ENCODE data around the gene IGFBP1. TPM values are rescaled to one million over a fixed set of nuclear protein-coding genes. Genes with fewer than 3 reads are reported as not detected.

Gene IGFBP1
- polyA plus RNA-seq, 1 donor from 2014 or later = not detected

GRCh38 chr7:45919993-45920459 lies 31.7 kb downstream of the IGFBP1 start:
- Histone ChIP-seq H3K9ac (ENCODE audit: low read length) (peak overlapping the region; percentile 77), H3K36me3 (ENCODE audit: insufficient read depth, low read length) (no peaks in the 10 kb centered on the region), H3K79me2 (replicated peaks; ENCODE audit: insufficient read depth, low read length) (no peaks in the 10 kb centered on the region), H3K9me2 (ENCODE audit: insufficient read depth, low read length) (no peaks in the 10 kb centered on the region), H3K27me3 (ENCODE audit: insufficient read depth, low read depth, low read length) (peaks cover 43% of the 10 kb centered on the region), H4K20me1 (ENCODE audit: insufficient read depth) (no peaks in the 10 kb centered on the region), H3K4me2 (ENCODE audit: low read length) (peak overlapping the region; percentile 56), H3F3A (ENCODE audit: insufficient read depth, low read length, poor library complexity, severe bottlenecking) (peaks cover 3% of the 10 kb centered on the region), H3K9me3 (ENCODE audit: low read length) (no peaks in the 10 kb centered on the region), H3K27ac (ENCODE audit: low read length) (no peak overlapping the region), H2AFZ (ENCODE audit: low read depth, low read length) (no peak overlapping the region), H3K4me3 (ENCODE audit: low read length) (peak overlapping the region; percentile 83)
- TF ChIP-seq EP300 (conservative IDR thresholded peaks at IDR 0.05; ENCODE audit: poor library complexity, severe bottlenecking) = no peak
- TF ChIP-seq CTCF (IDR thresholded peaks at IDR 0.05; ENCODE audit: poor library complexity, severe bottlenecking) = no peak
- TF ChIP-seq REST (IDR thresholded peaks at IDR 0.05; ENCODE audit: borderline replicate concordance) = no peak

GRCh38 chr7:45920502-45921380 lies 32.5 kb downstream of the IGFBP1 start, which contains the start of gene IGFBP3:
Gene IGFBP3 (minus strand): TSS chr7:45921272. CDS start chr7:45921140, 132 bp downstream.
- peak within 1 kb of the TSS; percentile 63 for H3K4me2 ChIP-seq (ENCODE audit: low read length)
- H3K36me3 ChIP-seq (ENCODE audit: insufficient read depth, low read length) = no peaks in the 10 kb centered on the region
- peak within 1 kb of the TSS; percentile 83 for H3K4me3 ChIP-seq (ENCODE audit: low read length)
- TF ChIP-seq TAF1 (IDR thresholded peaks at IDR 0.05; ENCODE audit: low read depth) (no peak), MXI1 (conservative IDR thresholded peaks at IDR 0.05; ENCODE audit: poor library complexity, severe bottlenecking) (peak; percentile 71), REST (IDR thresholded peaks at IDR 0.05; ENCODE audit: borderline replicate concordance) (peak; percentile 19), EP300 (conservative IDR thresholded peaks at IDR 0.05; ENCODE audit: poor library complexity, severe bottlenecking) (peak; percentile 47), POLR2AphosphoS5 (IDR thresholded peaks at IDR 0.05) (peak; percentile 62), EZH2 (IDR thresholded peaks at IDR 0.05; ENCODE audit: borderline replicate concordance, insufficient read depth, low read length, poor library complexity, severe bottlenecking) (no peak), RAD21 (conservative IDR thresholded peaks at IDR 0.05) (no peak), CTCF (IDR thresholded peaks at IDR 0.05; ENCODE audit: poor library complexity, severe bottlenecking) (peak; percentile 39), SMC3 (conservative IDR thresholded peaks at IDR 0.05; ENCODE audit: poor library complexity) (peak; percentile 54)
- H3K27ac ChIP-seq (ENCODE audit: low read length) = no peak within 1 kb of the TSS
- H2AFZ ChIP-seq (ENCODE audit: low read depth, low read length) = peak within 1 kb of the TSS; percentile 52
- no peaks in the 10 kb centered on the region for H4K20me1 ChIP-seq (ENCODE audit: insufficient read depth)
- H3F3A ChIP-seq (ENCODE audit: insufficient read depth, low read length, poor library complexity, severe bottlenecking) = peaks cover 3% of the 10 kb centered on the region
- no peaks in the 10 kb centered on the region for H3K9me2 ChIP-seq (ENCODE audit: insufficient read depth, low read length)
- H3K9ac ChIP-seq (ENCODE audit: low read length) = peak within 1 kb of the TSS; percentile 77
- no peaks in the 10 kb centered on the region for H3K79me2 ChIP-seq (replicated peaks; ENCODE audit: insufficient read depth, low read length)
- H3K27me3 ChIP-seq (ENCODE audit: insufficient read depth, low read depth, low read length) = peaks cover 43% of the 10 kb centered on the region
- no peaks in the 10 kb centered on the region for H3K9me3 ChIP-seq (ENCODE audit: low read length)

Measured in neural cell (in vitro differentiated cells).